HepG2 (cell line): ENCODE measurements around the gene GRIK1. TPM values are rescaled to one million over a fixed set of nuclear protein-coding genes. Genes with fewer than 3 reads are reported as not detected.

Experiments used
- ATAC-seq: fragments of 200-7000 bp; cut with Tn5 transposase; 3 replicates; pipeline ENCODE4 v1.9.1; 2020; ENCODE audit warnings: mild to moderate bottlenecking, moderate library complexity
- BruUV-seq: library from RNA; stranded (reverse); fragments of 400-500 nt; replicated peaks from 2 replicates; lab custom pipeline; 2021; lab: Mats Ljungman, UMichigan
- CTCF ChIA-PET: fragments of 300-600 bp; formaldehyde crosslinking; extraction: SDS; loops from one replicate; lab custom pipeline; 2021; ENCODE audit warnings: low total read pairs, inconsistent platforms, low intra/inter-chr PET ratio; lab: Yijun Ruan, JAX
- POLR2A ChIA-PET: fragments of 350-600 bp; sonication (Branson Sonifier 250); formaldehyde crosslinking; loops from one replicate; lab custom pipeline; 2020; ENCODE audit warnings: antibody characterized with exemption, inconsistent platforms; lab: Yijun Ruan, JAX
- DNase-seq: peaks from one replicate; pipeline ENCODE4 v3.0.0-alpha.2; 2015; ENCODE audit warnings: low spot score
- FAIRE-seq: peaks from 3 replicates; lab custom pipeline; 2011; peaks lifted over from hg19 to GRCh38; lab: Jason Lieb, UNC
- H2AFZ ChIP-seq: one replicate; pipeline ENCODE4 v1.6.1; 2011; ENCODE audit warnings: low read length, inconsistent platforms
- H3K27ac ChIP-seq: fragments of 300-600 bp; 3 replicates; pipeline ENCODE4 v1.8.0; 2011; ENCODE audit warnings: mixed run types, mild to moderate bottlenecking, mixed read lengths, low read length, inconsistent platforms; ENCODE audit not compliant: insufficient read depth; ENCODE audit errors: extremely low read length
- H3K27me3 ChIP-seq, 2 experiments: fragments of 200-600 bp in 1 of 2; 2 replicates in 1 of 2; 3 replicates in 1 of 2; pipeline versions ENCODE4 v1.6.0 to v1.8.0; 2011; ENCODE audit warnings: low read length in 2 of 2, mild to moderate bottlenecking in 2 of 2, moderate library complexity in 2 of 2, inconsistent platforms in 1 of 2; ENCODE audit not compliant: insufficient read depth in 2 of 2, control insufficient read depth in 1 of 2
- H3K36me3 ChIP-seq, 2 experiments: fragments of 200-600 bp in 1 of 2; replicated peaks in 1 of 2; 2 replicates in 1 of 2; 3 replicates in 1 of 2; pipeline versions ENCODE4 v1.5.1 to v1.8.0; 2011; ENCODE audit warnings: low read length in 2 of 2, inconsistent platforms in 1 of 2; ENCODE audit not compliant: insufficient read depth in 2 of 2, control insufficient read depth in 1 of 2
- H3K4me1 ChIP-seq: 2 replicates; pipeline ENCODE4 v1.5.1; 2012; ENCODE audit warnings: low read length, inconsistent platforms; ENCODE audit not compliant: insufficient read depth
- H3K4me2 ChIP-seq: 2 replicates; pipeline ENCODE4 v1.6.0; 2011; ENCODE audit warnings: low read depth, low read length, inconsistent platforms
- H3K4me3 ChIP-seq, 3 experiments: fragments of 200-600 bp in 1 of 3; sonication (generic), shearing (Covaris generic) in 1 of 3; replicated peaks in 1 of 3; 2 replicates each; pipeline ENCODE4 v1.5.1; 2011 to 2016; ENCODE audit warnings: low read length in 3 of 3, inconsistent platforms in 2 of 3, low read depth in 2 of 3, mild to moderate bottlenecking in 2 of 3, control low read depth in 1 of 3, mixed read lengths in 1 of 3; ENCODE audit not compliant: insufficient read depth in 1 of 3
- H3K79me2 ChIP-seq: one replicate; pipeline ENCODE4 v1.6.1; 2011; ENCODE audit warnings: low read length, inconsistent platforms; ENCODE audit not compliant: insufficient read depth
- H3K9ac ChIP-seq: 2 replicates; pipeline ENCODE4 v1.6.0; 2011; ENCODE audit warnings: mild to moderate bottlenecking, low read depth, low read length, inconsistent platforms; ENCODE audit not compliant: insufficient read depth
- H3K9me3 ChIP-seq: 2 replicates; pipeline ENCODE4 v1.5.1; 2012; ENCODE audit warnings: mild to moderate bottlenecking, low read length
- H4K20me1 ChIP-seq: 2 replicates; pipeline ENCODE4 v1.6.0; 2011; ENCODE audit warnings: inconsistent platforms, mild to moderate bottlenecking, low read length, moderate library complexity; ENCODE audit not compliant: insufficient read depth
- AFF4 ChIP-seq: sonication (generic); formaldehyde crosslinking; IDR thresholded peaks from 2 replicates; pipeline ENCODE4 v1.4.0; 2020; ENCODE audit warnings: missing genetic modification reagents
- HNF4G ChIP-seq, 2 experiments: sonication (generic) in 1 of 2; formaldehyde crosslinking in 1 of 2; IDR thresholded peaks; 2 replicates each; pipeline versions ENCODE4 v1.4.0 to v1.6.1; 2011 to 2020; ENCODE audit warnings: borderline replicate concordance in 2 of 2, low read depth in 2 of 2, mild to moderate bottlenecking in 2 of 2, low read length in 1 of 2, missing genetic modification reagents in 1 of 2, moderate library complexity in 1 of 2
- MZF1 ChIP-seq: sonication (generic); formaldehyde crosslinking; IDR thresholded peaks from 2 replicates; pipeline ENCODE4 v1.8.1; 2023; ENCODE audit warnings: mild to moderate bottlenecking, missing genetic modification reagents, borderline replicate concordance
- NFE2L2 ChIP-seq: fragments of 150-350 bp; IDR thresholded peaks from 2 replicates; pipeline ENCODE4 v1.6.1; 2014; ENCODE audit warnings: low read length
- TRIM24 ChIP-seq: sonication (generic); formaldehyde crosslinking; IDR thresholded peaks from 2 replicates; pipeline ENCODE4 v1.8.0; 2022; ENCODE audit warnings: mild to moderate bottlenecking, missing genetic modification reagents
- ZBTB39 ChIP-seq: sonication (generic); formaldehyde crosslinking; IDR thresholded peaks from 2 replicates; pipeline ENCODE4 v1.5.0; 2020; ENCODE audit warnings: missing genetic modification reagents
- ZNF281 ChIP-seq: sonication (generic); formaldehyde crosslinking; IDR thresholded peaks from 2 replicates; pipeline ENCODE4 v1.4.0; 2020; ENCODE audit warnings: missing genetic modification reagents, borderline replicate concordance
- ZNF614 ChIP-seq: IDR thresholded peaks from 2 replicates; pipeline ENCODE4 v1.6.1; 2018; ENCODE audit warnings: missing biosample characterization, missing genetic modification reagents, inconsistent platforms, borderline replicate concordance
- ZNF746 ChIP-seq: sonication (generic); formaldehyde crosslinking; IDR thresholded peaks from 2 replicates; pipeline ENCODE4 v1.8.0; 2022; ENCODE audit warnings: mild to moderate bottlenecking, missing genetic modification reagents
- WGBS: methylation state at CpG from one replicate; pipeline ENCODE4 v1.1.6; 2017; ENCODE audit warnings: low lambda C conversion rate; 5-methylcytosine and 5-hydroxymethylcytosine counted together
- in situ Hi-C: cut with HindIII; loops from 2 replicates; pipeline ENCODE4 v1.10.0; 2017; ENCODE audit warnings: low pct_unique_long_range_greater_than_20kb; ENCODE audit not compliant: extremely low pct_ligation_motif_present
- intact Hi-C: fragments of 100-400 bp; cut with micrococcal nuclease; formaldehyde crosslinking; loops from one replicate; pipeline ENCODE4 v1.10.0; 2022; ENCODE audit not compliant: unreplicated experiment
- polyA plus RNA-seq, 8 experiments: library from polyadenylated mRNA; depleted of rRNA in 3 of 8; stranded (reverse) in 7 of 8; unstranded in 1 of 8; fragments of >200 nt; fragmentation: Illumina TruSeq in 4 of 8; extraction: Trizol in 4 of 8; gene quantifications; 2 replicates each; pipeline versions ENCODE4 v1.2.1 to v1.2.3, GENCODE V29; 2011 to 2016; ENCODE audit warnings: low read depth in 4 of 8, missing spikeins in 1 of 8, mixed read lengths in 1 of 8; ENCODE audit not compliant: insufficient read depth in 1 of 8
- total RNA-seq, 5 experiments: library from RNA; depleted of rRNA; stranded (reverse); fragments of >200 nt; fragmentation: Illumina TruSeq; extraction: Trizol; gene quantifications; 2 replicates each; pipeline ENCODE4 v1.2.3, GENCODE V29; 2016; ENCODE audit warnings: low read depth in 1 of 5

The GRIK1 gene
- total and polyA plus RNA-seq, 2 of the 13 experiments (the other 11 are each of a cell fraction or from before 2014, with no cell fraction given) = not detected

- no peak overlapping the region for H3K9ac ChIP-seq
- in situ Hi-C loops = no loop called here
- H3K4me3 ChIP-seq = no peak overlapping the region
- 2% methylated on average over 2 of the region's 2 CpGs for WGBS
- no TSS peak for BruUV-seq
- intact Hi-C loops = no loop called here
- no peaks in the 10 kb centered on the region for H3K27me3 ChIP-seq
- no peak overlapping the region for H3K27ac ChIP-seq
- DNase-seq (no peak), ATAC-seq (no peak), FAIRE-seq (no peak)
- H4K20me1 ChIP-seq = no peaks in the 10 kb centered on the region
- H3K36me3 ChIP-seq = no peaks in the 10 kb centered on the region
- H3K9me3 ChIP-seq = no peaks in the 10 kb centered on the region
- TF ChIP-seq ZNF281 (CRISPR knock-in tag) (no peak), TRIM24 (CRISPR knock-in tag) (no peak), NFE2L2 (no peak), MZF1 (CRISPR knock-in tag) (no peak), HNF4G (IDR thresholded peaks at IDR 0.05; ENCODE audit: borderline replicate concordance, low read depth, low read length) (no peak), HNF4G (CRISPR knock-in tag; IDR thresholded peaks at IDR 0.05; ENCODE audit: borderline replicate concordance, low read depth) (no peak), AFF4 (CRISPR knock-in tag) (no peak), ZNF746 (CRISPR knock-in tag) (no peak), ZBTB39 (CRISPR knock-in tag) (no peak), ZNF614 (CRISPR knock-in tag) (no peak)
- H3K4me2 ChIP-seq = no peak overlapping the region
- ChIA-PET CTCF (no interaction called here), POLR2A (no interaction called here)
- H3K79me2 ChIP-seq = no peaks in the 10 kb centered on the region
- H2AFZ ChIP-seq = no peak overlapping the region
- H3K4me1 ChIP-seq = no peaks in the 10 kb centered on the region
Observed at GRCh38 chr21:29808153-29808552, 131.6 kb downstream of the GRIK1 start.
